BLaER1 (cell line): ENCODE data around the gene ZNF555.
"Not testable (repeated sequence)": the region's sequence is repeated elsewhere in the genome, so short reads cannot be mapped to it uniquely, and the experiment has no call there.

Experiments used
- H3K27ac ChIP-seq: shearing (Covaris generic); formaldehyde crosslinking; 2 replicates; pipeline ENCODE4 v1.8.1; 2022
- H3K27me3 ChIP-seq: shearing (Covaris generic); formaldehyde crosslinking; 2 replicates; pipeline ENCODE4 v1.8.1; 2022
- H3K36me3 ChIP-seq: shearing (Covaris generic); formaldehyde crosslinking; 2 replicates; pipeline ENCODE4 v1.8.1; 2022
- H3K4me1 ChIP-seq: shearing (Covaris generic); formaldehyde crosslinking; 2 replicates; pipeline ENCODE4 v1.8.1; 2022
- H3K4me2 ChIP-seq: shearing (Covaris generic); formaldehyde crosslinking; 2 replicates; pipeline ENCODE4 v1.8.1; 2022
- H3K4me3 ChIP-seq: shearing (Covaris generic); formaldehyde crosslinking; 2 replicates; pipeline ENCODE4 v1.8.1; 2022
- H3K9ac ChIP-seq: shearing (Covaris generic); formaldehyde crosslinking; 2 replicates; pipeline ENCODE4 v1.8.1; 2022
- H3K9me3 ChIP-seq: shearing (Covaris generic); formaldehyde crosslinking; 2 replicates; pipeline ENCODE4 v1.8.1; 2022
- H4K20me1 ChIP-seq: shearing (Covaris generic); formaldehyde crosslinking; 2 replicates; pipeline ENCODE4 v1.8.1; 2022
- Cebpa-rat ChIP-seq: shearing (Covaris generic); IDR thresholded peaks from 2 replicates; pipeline ENCODE4 v1.8.1; 2022

The ZNF555 gene

DNA sequence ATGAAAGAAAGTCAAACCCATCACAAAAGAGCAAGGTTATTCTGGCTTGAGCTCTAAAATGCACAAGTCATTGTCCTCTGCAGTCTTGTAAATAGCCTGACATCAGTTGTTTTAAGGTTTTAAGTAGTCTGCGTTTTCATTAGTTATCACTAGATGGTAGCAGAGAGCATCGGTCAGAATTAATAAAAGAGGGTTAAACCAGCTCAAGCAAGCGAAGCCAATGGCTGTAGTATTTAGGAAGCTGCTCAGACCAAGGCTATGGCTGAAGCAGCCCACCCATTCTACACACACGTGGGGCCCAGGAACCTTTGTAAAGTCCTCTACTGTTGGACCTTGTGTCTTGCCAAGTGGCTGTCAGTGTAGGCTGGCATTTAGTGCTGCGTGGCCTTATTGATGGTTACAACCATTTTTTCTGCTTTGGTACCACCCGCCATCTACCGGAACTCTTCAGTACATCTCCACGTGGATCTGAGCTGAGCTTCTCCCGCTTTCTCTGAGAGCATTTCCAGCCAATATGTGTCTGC is 46.2 kb downstream of the ZNF555 start:
- H3K27ac ChIP-seq, result peak overlapping the region; percentile 100
- no peaks in the 10 kb centered on the region for H3K27me3 ChIP-seq
- peaks cover 26% of the 10 kb centered on the region for H3K36me3 ChIP-seq
- no peaks in the 10 kb centered on the region for H4K20me1 ChIP-seq
- peak overlapping the region; percentile 89 for H3K4me2 ChIP-seq
- H3K9me3 ChIP-seq, result peaks cover 71% of the 10 kb centered on the region
- H3K9ac ChIP-seq, result peak overlapping the region; percentile 91
- TF ChIP-seq Cebpa-rat, result no peak
- H3K4me3 ChIP-seq, result no peak overlapping the region; the same call in 1 of the 2 replicates
- peaks cover 38% of the 10 kb centered on the region for H3K4me1 ChIP-seq

DNA sequence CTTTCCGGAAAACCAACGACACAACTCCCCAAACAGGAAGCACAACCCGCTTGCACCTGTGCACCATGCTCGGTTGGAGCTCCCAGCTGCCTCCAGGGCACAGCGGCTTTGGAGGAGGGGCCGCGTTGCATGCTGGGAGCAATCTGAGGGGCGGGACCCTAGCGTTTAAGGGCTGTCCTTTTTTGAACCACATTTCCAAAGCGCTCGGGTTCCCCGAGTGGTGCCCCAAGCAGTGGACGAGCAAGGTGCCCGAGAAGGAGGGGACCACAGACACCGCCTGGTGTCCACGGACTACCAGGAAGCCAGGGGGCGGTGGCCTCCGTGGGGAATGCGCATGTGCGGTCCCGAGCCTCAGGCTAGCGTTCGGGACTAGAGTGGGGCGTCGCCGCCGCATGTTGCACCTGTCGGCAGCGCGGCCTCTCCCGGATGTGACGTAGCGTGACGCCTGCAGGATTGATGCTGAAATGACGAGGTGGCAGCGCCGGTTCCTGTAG is 47.5 kb downstream of the ZNF555 start:
- Histone ChIP-seq H3K4me3 (peak overlapping the region; percentile 61), H4K20me1 (no peaks in the 10 kb centered on the region), H3K9ac (peak overlapping the region; percentile 91), H3K9me3 (peaks cover 70% of the 10 kb centered on the region), H3K27me3 (no peaks in the 10 kb centered on the region), H3K36me3 (peaks cover 37% of the 10 kb centered on the region), H3K4me1 (peaks cover 38% of the 10 kb centered on the region), H3K4me2 (peak overlapping the region; percentile 89), H3K27ac (peak overlapping the region; percentile 100)
- TF ChIP-seq Cebpa-rat, result no peak

DNA sequence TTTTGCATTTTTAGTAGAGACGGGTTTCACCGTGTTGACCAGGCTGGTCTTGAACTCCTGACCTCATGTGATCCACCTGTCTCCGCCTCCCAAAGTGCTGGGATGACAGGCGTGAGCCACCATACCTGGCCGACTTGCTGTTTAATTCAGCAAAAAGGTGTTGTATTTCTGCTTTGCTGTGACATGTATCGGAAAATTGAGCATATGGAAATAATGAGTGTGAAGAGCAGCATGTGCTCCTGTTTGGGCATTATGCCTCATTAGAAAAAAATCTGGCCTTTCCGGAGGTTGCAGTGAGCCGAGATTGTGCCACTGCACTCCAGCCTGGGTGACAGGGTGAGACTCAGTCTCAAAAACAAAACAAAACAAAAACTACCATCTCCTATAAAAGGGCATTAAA is 49.3 kb downstream of the ZNF555 start:
- H3K9ac ChIP-seq, H4K20me1 ChIP-seq, H3K27me3 ChIP-seq: not testable (repeated sequence)
- Histone ChIP-seq H3K36me3 (peaks cover 46% of the 10 kb centered on the region), H3K4me3 (peak overlapping the region; percentile 61), H3K9me3 (peaks cover 69% of the 10 kb centered on the region), H3K4me2 (peak overlapping the region; percentile 89), H3K4me1 (peaks cover 38% of the 10 kb centered on the region), H3K27ac (peak overlapping the region; percentile 100)

DNA sequence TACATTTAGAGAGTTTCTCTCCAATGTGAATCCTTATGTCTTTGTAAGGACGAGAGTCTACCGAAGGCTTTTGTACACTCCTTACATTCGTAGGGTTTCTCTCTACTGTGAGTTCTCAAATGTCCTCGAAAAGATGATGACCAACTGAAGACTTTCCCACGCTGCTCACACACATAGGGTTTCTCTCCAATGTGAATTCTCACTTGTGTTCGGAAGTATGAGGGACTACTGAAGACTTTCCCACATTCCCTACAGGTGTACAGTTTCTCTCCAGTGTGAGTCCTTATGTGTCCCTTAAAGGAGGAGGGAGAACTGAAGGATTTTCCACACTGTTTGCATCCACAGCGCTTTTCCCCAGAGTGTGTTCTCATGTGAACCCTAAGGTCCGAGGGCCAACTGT is 55.4 kb downstream of the ZNF555 start:
- Histone ChIP-seq H3K9me3 (peaks cover 78% of the 10 kb centered on the region), H3K4me1 (peaks cover 4% of the 10 kb centered on the region), H3K4me3 (peak overlapping the region; percentile 16; the same call in 1 of the 2 replicates), H3K36me3 (peaks cover 49% of the 10 kb centered on the region), H3K9ac (no peak overlapping the region), H3K27ac (no peak overlapping the region), H3K27me3 (no peaks in the 10 kb centered on the region), H3K4me2 (no peak overlapping the region), H4K20me1 (peaks cover 1% of the 10 kb centered on the region; the same call in 1 of the 2 replicates)
- no peak for TF ChIP-seq Cebpa-rat

DNA sequence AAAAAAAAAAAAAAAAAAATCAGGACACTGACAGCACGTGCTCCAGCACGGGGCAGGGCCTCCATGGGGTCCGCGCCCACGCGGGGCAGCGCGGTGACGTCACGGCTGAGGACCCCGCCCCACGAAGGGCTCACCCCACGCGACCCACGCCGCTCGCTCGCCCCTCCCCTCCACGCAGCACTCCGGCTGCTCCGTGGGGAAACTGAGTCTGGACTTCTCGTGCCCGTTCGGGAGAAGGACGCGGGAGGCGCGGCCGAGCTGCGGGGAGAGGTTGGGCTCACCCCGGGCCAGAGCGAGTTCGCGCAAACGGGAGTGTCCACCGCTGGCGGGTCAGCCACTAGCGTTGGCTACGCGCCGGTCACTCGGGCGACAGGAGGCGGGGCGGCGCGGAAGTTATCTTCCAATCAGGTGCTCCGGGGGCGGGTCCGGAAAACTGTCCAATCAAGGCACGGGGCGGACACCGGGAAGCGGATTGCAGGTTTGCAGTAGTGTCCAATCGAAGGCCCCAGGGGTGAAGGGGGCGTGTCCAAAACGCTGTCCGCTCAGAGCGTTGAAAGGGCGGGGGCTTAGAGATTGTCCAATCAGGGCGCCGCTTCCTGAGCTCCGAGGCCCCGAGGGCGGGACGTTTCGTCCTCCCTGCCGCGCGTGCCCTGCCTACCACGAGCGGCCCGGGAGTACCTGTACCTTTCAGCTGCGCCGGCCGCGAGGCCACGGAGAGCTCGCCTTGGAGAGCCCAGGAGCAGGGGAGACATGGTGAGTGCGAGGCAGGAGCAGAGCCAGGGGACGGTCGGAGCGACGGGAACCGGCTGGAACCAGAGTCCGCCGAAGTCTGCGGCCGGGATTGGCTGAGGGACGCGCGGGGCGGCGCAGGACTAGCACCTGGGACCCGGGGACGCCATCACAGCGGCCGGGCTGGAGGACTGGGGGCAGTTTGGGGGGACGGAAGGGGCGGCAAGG is 59.3 kb downstream of the ZNF555 start, which contains the start of gene ZNF57:
TSS of gene ZNF57 (plus strand) at position 633 of the 957 bp plus-strand sequence. CDS start at position 751, 118 bp downstream.
- peak within 1 kb of the TSS; percentile 91 for H3K4me3 ChIP-seq
- peaks cover 38% of the 10 kb centered on the region for H3K4me1 ChIP-seq
- H3K27ac ChIP-seq, result peak within 1 kb of the TSS; percentile 87
- peaks cover 28% of the 10 kb centered on the region for H3K36me3 ChIP-seq
- H3K27me3 ChIP-seq, result no peaks in the 10 kb centered on the region
- H3K9ac ChIP-seq, result peak within 1 kb of the TSS; percentile 86
- peak within 1 kb of the TSS; percentile 90 for H3K4me2 ChIP-seq
- H4K20me1 ChIP-seq, result peaks cover 28% of the 10 kb centered on the region
- TF ChIP-seq Cebpa-rat, result no peak
- peaks cover 42% of the 10 kb centered on the region for H3K9me3 ChIP-seq

DNA sequence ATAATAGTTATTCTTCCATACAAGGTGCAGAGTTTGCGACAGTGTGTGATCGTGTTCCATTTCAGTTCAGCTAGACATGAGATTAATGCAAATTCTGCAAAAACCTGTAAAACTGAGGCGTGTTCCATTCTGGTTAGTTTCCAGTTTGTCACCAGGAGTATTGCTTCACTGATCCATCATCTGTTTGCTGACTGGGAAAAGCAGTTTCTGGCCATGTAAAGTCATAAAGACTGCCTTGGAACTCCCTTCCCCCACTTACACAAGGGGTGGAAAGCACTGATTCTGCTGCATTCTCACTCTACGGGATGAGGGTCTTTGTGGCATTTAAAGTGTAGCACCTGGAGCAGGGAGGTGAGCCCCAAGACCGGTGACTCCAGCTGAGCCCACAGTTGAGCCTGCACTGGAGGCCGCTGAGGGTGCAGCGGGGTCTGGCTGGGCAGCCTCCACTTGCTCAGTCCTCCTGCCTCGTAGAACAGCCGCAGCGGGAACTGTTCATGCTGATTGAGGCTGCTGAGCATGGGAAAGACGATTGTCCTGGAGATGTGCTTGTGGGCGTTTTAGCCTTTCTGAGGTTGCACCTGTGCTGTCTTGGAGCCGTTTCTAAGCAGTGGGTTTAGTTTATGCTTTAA is 61.4 kb downstream of the ZNF555 start:
- Histone ChIP-seq H3K4me3 (no peak overlapping the region; the same call in 1 of the 2 replicates), H3K9me3 (peaks cover 39% of the 10 kb centered on the region), H3K4me1 (peaks cover 56% of the 10 kb centered on the region), H3K36me3 (peaks cover 27% of the 10 kb centered on the region), H4K20me1 (peaks cover 38% of the 10 kb centered on the region), H3K4me2 (peak overlapping the region; percentile 75), H3K9ac (peak overlapping the region; percentile 54), H3K27ac (peak overlapping the region; percentile 28; the same call in 1 of the 2 replicates), H3K27me3 (no peaks in the 10 kb centered on the region)
- TF ChIP-seq Cebpa-rat, result no peak

DNA sequence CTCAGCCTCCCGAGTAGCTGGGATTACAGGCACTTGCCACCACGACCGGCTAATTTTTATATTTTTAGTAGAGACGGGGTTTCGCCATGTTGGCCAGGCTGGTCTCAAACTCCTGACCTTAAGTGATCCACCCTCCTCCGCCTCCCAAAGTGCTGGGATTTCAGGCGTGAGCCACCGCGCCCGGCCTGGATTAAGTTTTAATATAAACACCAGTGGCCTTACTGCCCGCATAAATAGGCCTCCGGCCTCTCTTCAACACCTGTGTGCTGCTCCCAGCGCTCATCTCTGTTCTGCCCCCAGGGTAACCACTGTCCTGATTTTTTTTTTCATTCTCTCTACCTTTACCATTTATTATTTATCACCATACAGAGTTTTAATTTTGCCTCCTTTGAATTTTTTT is 62.1 kb downstream of the ZNF555 start:
- H3K4me3 ChIP-seq, H3K27me3 ChIP-seq: not testable (repeated sequence)
- Histone ChIP-seq H3K9me3 (peaks cover 39% of the 10 kb centered on the region), H3K36me3 (peaks cover 25% of the 10 kb centered on the region), H3K4me2 (peak overlapping the region; percentile 75), H3K9ac (peak overlapping the region; percentile 54), H4K20me1 (peaks cover 38% of the 10 kb centered on the region), H3K4me1 (peaks cover 56% of the 10 kb centered on the region), H3K27ac (0 out of 2 replicates have a peak overlapping the region, but pooled peaks have one; percentile 39)

DNA sequence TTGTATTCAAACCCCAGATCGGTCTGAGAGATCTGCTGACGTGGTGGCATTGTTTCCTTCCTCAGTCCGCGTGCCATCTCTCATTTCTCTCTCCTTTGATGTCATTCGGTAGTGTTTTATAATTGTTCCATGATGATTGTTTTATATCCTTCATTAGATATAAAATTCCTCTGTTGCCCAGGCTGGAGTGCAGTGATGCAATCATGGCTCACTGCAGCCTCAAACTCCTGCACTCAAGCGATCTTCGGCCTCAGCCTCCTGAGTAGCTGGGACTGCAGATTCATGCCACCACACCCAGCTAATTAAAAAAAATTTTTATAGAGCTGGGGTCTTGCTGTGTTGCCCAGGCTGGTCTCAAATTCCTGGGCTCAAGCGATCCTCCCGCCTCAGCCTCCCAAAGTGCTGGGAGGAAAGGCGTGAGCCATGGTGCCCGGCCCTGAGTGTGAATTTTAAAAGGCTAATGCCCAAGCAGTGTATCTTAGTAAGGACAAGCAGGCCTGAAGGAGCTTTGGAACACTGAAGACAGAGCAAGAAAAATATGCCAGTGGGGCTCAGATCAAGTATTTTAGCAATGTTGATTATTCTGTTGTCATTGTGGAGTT is 64.7 kb downstream of the ZNF555 start:
- H3K27me3 ChIP-seq, result no peaks in the 10 kb centered on the region
- H3K4me2 ChIP-seq, result no peak overlapping the region
- peaks cover 59% of the 10 kb centered on the region for H3K4me1 ChIP-seq
- peaks cover 46% of the 10 kb centered on the region for H3K36me3 ChIP-seq
- H3K9ac ChIP-seq, result no peak overlapping the region
- peaks cover 50% of the 10 kb centered on the region for H3K9me3 ChIP-seq
- H3K4me3 ChIP-seq, result no peak overlapping the region
- peaks cover 38% of the 10 kb centered on the region for H4K20me1 ChIP-seq
- TF ChIP-seq Cebpa-rat, result no peak
- no peak overlapping the region; the same call in 1 of the 2 replicates for H3K27ac ChIP-seq

DNA sequence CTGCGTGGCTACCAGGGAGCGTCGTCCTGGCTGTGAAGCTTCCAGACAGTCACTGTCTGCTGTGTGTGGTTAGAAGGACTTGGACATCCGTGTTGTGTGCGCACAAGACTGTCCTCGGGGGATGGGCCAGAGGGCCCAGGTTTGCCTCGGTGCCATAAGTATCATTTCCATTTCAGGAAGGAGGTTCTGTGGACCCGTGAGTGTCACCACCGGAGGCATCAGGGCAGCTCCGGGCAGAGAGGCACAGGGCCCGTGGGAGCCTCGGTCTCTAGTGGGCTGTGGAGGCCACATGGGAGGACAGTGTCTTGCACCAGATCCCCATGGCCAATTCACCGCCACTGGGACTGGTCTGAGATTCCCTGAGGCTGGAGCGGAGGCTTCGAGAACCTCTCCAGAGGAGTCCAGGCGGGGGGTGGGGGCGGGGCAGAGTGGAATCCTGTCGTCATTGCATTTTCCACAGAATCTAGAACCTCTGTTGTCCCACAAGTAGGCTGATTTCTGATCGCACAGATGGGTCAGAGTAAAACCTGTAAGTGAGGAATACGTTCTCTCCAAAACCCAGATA is 65.4 kb downstream of the ZNF555 start:
- Histone ChIP-seq H3K9me3 (peaks cover 57% of the 10 kb centered on the region), H4K20me1 (peaks cover 36% of the 10 kb centered on the region), H3K27me3 (no peaks in the 10 kb centered on the region), H3K36me3 (peaks cover 53% of the 10 kb centered on the region), H3K27ac (no peak overlapping the region; the same call in 1 of the 2 replicates), H3K4me3 (no peak overlapping the region), H3K4me2 (no peak overlapping the region), H3K9ac (no peak overlapping the region), H3K4me1 (peaks cover 55% of the 10 kb centered on the region)
- no peak for TF ChIP-seq Cebpa-rat
